Ascending aorta (tissue), 2 donors: ENCODE results near the gene PLXNA3. TPM values are rescaled to one million over a fixed set of nuclear protein-coding genes. Genes with fewer than 3 reads are reported as not detected.

ENCODE experiments used
- DNase-seq, 2 donors: peaks; one replicate each; pipeline ENCODE4 v3.0.0-alpha.2; 2019; ENCODE audit warnings: low spot score in 2 of 2
- H3K27ac ChIP-seq, 2 donors: fragments of 200-600 bp; sonication (generic); one replicate each; pipeline ENCODE4 v1.5.1; 2016 to 2017; ENCODE audit warnings: mild to moderate bottlenecking in 1 of 2
- H3K27me3 ChIP-seq: fragments of 200-600 bp; sonication (generic); one replicate; pipeline ENCODE4 v1.5.1; 2017
- H3K36me3 ChIP-seq, 2 donors: fragments of 200-600 bp; sonication (generic); one replicate each; pipeline ENCODE4 v1.5.1; 2016
- H3K4me1 ChIP-seq, 2 donors: fragments of 200-600 bp; sonication (generic); one replicate each; pipeline ENCODE4 v1.5.1; 2016 to 2017; ENCODE audit warnings: mild to moderate bottlenecking in 1 of 2
- H3K4me3 ChIP-seq, 2 donors: fragments of 200-600 bp; sonication (generic); one replicate each; pipeline ENCODE4 v1.5.1; 2016 to 2017; ENCODE audit warnings: mild to moderate bottlenecking in 1 of 2
- H3K9me3 ChIP-seq, 2 donors: fragments of 200-600 bp; sonication (generic); one replicate each; pipeline ENCODE4 v1.5.1; 2016
- intact Hi-C: fragments of 100-400 bp; cut with DNase I; formaldehyde crosslinking; loops from one replicate; pipeline ENCODE4 v1.15.1; 2023
- total RNA-seq: library from RNA; depleted of rRNA; stranded (reverse); fragments of >200 nt; gene quantifications from one replicate; pipeline ENCODE4 v1.1.0, GENCODE V29; 2016
- TF ChIP-seq, protein P1 (sequence below), 3 experiments: fragments of 200-600 bp in 2 of 3; fragments of 450-650 bp in 1 of 3; sonication (generic) in 2 of 3; IDR thresholded peaks; one replicate each; pipeline ENCODE4 v1.5.1; 2016 to 2019; ENCODE audit warnings: antibody characterized with exemption in 3 of 3, mild to moderate bottlenecking in 1 of 3, moderate library complexity in 1 of 3

The PLXNA3 gene
- total RNA-seq, result 10.0 TPM

DNA sequence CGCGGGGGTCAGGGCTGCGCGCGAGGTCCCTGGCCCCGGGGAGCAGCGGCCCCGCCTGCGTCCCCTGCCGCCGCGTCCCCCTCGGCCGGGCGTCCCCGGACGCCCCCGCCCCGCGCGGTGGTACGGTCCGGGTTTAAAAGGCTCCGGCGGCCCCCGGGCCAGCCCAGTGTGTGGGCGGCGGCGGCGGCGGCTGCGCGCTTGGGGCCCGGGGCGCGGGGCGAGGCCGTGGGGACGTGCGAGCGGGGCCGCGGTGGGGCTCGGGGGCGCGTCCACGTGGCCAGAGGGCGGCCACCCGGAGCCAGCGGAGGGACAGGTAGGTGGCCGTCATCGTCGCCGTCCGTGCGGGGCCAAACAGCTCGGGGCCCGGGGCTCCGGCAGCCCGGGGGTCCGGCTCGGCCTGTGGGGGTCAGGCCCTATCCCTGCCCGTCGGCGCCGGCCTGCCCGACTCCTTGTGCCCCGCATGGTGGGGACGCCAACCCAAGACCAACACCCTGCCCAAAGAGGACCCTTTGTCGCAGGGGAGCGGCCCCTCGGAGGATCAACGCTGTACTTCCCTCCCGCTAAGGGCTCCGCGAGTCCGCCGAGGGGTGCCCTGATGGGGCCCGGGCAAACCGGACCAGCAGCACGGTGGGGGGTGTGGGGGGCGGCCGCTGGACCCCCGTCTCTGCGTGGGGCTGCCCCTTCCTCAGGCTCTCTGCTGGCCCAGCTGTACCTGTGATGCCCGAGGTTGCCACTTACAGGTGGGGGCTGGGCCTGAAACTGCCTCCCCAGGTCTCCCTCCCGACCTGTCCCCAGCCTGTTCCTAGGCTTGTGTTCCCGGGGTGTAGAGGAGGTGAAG, at the start of gene PLXNA3:
Gene PLXNA3 (plus strand): TSS at position 166 of the 838 bp plus-strand sequence. CDS start 1,903 bp downstream, outside the sequence.
- Histone ChIP-seq H3K4me3 (peak within 1 kb of the TSS; percentile 60 to 89), H3K27me3 (no peaks in the 10 kb centered on the region), H3K36me3 (peaks cover 0 to under 1% of the 10 kb centered on the region in 2 donors), H3K27ac (peak within 1 kb of the TSS; percentile 53 to 82), H3K4me1 (no peaks in the 10 kb centered on the region), H3K9me3 (no peaks in the 10 kb centered on the region)
- TF ChIP-seq, protein P1, sequence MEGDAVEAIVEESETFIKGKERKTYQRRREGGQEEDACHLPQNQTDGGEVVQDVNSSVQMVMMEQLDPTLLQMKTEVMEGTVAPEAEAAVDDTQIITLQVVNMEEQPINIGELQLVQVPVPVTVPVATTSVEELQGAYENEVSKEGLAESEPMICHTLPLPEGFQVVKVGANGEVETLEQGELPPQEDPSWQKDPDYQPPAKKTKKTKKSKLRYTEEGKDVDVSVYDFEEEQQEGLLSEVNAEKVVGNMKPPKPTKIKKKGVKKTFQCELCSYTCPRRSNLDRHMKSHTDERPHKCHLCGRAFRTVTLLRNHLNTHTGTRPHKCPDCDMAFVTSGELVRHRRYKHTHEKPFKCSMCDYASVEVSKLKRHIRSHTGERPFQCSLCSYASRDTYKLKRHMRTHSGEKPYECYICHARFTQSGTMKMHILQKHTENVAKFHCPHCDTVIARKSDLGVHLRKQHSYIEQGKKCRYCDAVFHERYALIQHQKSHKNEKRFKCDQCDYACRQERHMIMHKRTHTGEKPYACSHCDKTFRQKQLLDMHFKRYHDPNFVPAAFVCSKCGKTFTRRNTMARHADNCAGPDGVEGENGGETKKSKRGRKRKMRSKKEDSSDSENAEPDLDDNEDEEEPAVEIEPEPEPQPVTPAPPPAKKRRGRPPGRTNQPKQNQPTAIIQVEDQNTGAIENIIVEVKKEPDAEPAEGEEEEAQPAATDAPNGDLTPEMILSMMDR (IDR thresholded peaks at IDR 0.05), result no peak
- DNase-seq, result no peak
- intact Hi-C loops, result no loop called here

DNA sequence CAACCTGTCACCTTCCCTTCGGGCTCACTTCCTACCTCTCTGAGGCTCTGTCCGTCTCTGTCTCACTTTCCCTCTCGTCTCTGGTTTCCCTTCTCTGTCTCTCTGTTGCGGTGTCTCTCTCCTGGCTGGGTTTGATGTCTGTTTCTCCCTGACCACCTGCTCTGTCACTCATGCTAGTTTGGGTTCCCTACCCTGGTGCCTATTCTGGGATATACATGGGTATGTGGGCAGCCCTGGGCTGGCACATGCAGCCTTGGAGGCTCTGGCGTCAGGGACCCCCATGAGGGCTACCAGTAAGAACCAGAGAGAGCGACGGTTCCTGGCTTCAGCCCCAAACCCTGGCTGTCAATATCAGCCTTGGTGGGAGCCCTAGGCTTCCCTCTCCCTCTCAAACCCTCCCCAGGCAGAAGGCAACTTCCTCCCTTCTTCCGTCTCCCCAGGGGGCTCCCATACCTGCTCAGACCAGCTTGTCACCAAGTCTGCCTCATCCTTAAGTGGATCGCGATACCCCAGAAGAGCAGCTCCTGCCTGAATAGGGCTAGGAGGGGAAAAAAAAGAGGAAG, 49.3 kb upstream of the PLXNA3 start:
- intact Hi-C loops, result loop anchor here (5.0 kb wide), 1 partner anchor 34 kb away; the partner anchor contains the start of gene FAM50A
- no peaks in the 10 kb centered on the region for H3K9me3 ChIP-seq
- DNase-seq, result peak in 1 of 2 donors; percentile 63
- no peaks in the 10 kb centered on the region for H3K27me3 ChIP-seq
- H3K4me3 ChIP-seq, result peak overlapping the region; percentile 27 to 58
- peaks cover 0 to 9% of the 10 kb centered on the region in 2 donors for H3K4me1 ChIP-seq
- peaks cover 0 to 3% of the 10 kb centered on the region in 2 donors for H3K36me3 ChIP-seq
- H3K27ac ChIP-seq, result peak overlapping the region; percentile 85 to 88
- TF ChIP-seq, protein P1 (IDR thresholded peaks at IDR 0.05), result no peak

DNA sequence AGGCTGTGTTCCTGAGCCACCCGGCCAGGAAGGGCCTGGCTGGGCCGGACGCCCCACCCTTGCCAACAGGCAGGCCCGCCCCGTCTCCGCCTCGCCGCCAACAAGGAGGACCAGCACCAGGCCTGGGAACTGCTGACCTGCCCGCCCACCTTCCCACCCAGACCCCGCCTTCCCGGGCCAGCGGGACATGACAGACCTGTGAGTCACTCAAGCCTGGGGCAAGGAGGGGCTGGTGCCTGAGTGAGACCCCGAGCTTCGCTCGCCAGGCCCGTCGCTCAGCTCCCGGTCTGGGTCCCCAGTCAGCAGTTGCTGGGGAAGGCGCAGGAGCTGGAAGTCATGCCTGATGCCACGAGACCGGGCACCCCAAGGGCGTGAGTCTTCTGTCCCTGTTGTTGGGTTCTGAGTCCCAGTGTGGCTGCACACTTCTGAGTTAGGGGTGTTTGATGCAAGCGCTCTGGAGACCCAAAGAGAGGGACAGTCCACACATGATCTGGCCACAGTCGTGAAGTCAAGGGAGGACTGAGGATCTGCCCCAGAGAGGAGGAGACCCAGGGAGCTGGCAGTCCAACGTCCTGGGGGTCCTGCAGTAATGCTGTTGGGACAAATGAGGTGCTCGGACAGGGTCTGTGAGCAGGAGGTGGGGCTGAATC, 48.7 kb upstream of the PLXNA3 start, which contains the start of gene DNASE1L1:
Gene DNASE1L1 (minus strand): TSS at position 33 of the 650 bp plus-strand sequence. CDS start 3,686 bp downstream, outside the sequence.
- TF ChIP-seq, protein P1 (IDR thresholded peaks at IDR 0.05), result no peak
- peak within 1 kb of the TSS; percentile 85 to 88 for H3K27ac ChIP-seq
- peaks cover 0 to 9% of the 10 kb centered on the region in 2 donors for H3K4me1 ChIP-seq
- intact Hi-C loops, result loop anchor here (5.0 kb wide), 1 partner anchor 33 kb away; the partner anchor contains the start of gene FAM50A
- peak within 1 kb of the TSS; percentile 27 to 58 for H3K4me3 ChIP-seq
- peaks cover 3% of the 10 kb centered on the region in 2 donors for H3K36me3 ChIP-seq
- H3K9me3 ChIP-seq, result no peaks in the 10 kb centered on the region
- H3K27me3 ChIP-seq, result no peaks in the 10 kb centered on the region
- DNase-seq, result peak; percentile 89 to 96

DNA sequence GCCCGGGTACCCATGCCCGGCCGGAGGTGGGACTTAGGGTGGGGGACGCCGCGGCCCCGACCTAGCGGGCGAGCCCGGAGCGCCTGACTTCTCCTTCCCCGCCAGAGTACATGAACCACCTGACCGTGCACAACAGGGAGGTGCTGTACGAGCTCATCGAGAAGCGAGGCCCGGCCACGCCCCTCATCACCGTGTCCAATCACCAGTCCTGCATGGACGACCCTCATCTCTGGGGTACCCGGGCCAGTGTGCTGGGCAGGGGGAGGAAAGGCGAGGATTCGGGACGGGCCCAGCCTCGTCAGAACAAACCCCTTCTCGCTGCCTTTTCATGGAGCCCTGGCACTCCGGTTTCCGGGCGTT, 46.1 kb upstream of the PLXNA3 start:
- DNase-seq, result peak in 1 of 2 donors; percentile 79
- Histone ChIP-seq H3K27me3 (no peaks in the 10 kb centered on the region), H3K9me3 (no peaks in the 10 kb centered on the region), H3K4me3 (peak overlapping the region; percentile 60 to 82), H3K27ac (peak overlapping the region; percentile 89 to 91), H3K4me1 (peaks cover 0 to 9% of the 10 kb centered on the region in 2 donors), H3K36me3 (peaks cover 0 to 3% of the 10 kb centered on the region in 2 donors)
- intact Hi-C loops, result loop anchor here (1.0 to 5.0 kb wide), 2 partner anchors 16 to 65 kb away; partner anchors contain the start of genes ATP6AP1 and LAGE3
- TF ChIP-seq, protein P1 (IDR thresholded peaks at IDR 0.05), result no peak

DNA sequence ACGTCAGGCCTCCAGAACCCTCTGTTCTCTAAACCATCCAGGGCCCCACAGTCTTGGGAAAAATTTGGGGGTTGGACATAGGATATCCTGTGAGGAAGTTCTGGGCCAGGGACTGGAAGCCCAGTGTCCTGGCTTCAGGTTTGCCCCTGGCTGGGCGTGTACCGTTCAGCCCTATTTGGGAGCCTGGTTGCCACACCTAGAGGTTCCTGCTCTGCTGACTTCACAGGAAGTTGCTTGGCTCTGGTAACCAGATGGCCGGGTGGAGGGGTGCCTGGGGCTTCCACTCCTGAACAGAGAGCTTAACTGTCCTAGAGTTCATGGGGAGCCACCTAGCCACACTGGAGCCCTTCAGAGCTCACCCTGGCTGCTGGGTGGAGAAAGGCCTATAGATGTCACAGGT, 45.6 kb upstream of the PLXNA3 start:
- Histone ChIP-seq H3K9me3 (no peaks in the 10 kb centered on the region), H3K36me3 (peaks cover 0 to 3% of the 10 kb centered on the region in 2 donors), H3K27ac (peak overlapping the region; percentile 89 to 91), H3K27me3 (no peaks in the 10 kb centered on the region), H3K4me1 (peaks cover 0 to 9% of the 10 kb centered on the region in 2 donors), H3K4me3 (peak overlapping the region; percentile 60 to 82)
- TF ChIP-seq, protein P1 (IDR thresholded peaks at IDR 0.05), result no peak
- intact Hi-C loops, result loop anchor here (1.0 to 5.0 kb wide), 2 partner anchors 16 to 65 kb away; partner anchors contain the start of genes ATP6AP1 and LAGE3
- DNase-seq, result peak in 1 of 2 donors; percentile 73
